Smooth muscle cell (in vitro differentiated cells): Measurements from ENCODE around the gene RAB35. TPM values are rescaled to one million over a fixed set of nuclear protein-coding genes. Genes with fewer than 3 reads are reported as not detected.

Experiments used
- DNase-seq: peaks from one replicate; lab custom pipeline; 2025; ENCODE audit not compliant: unreplicated experiment; lab: John Stamatoyannopoulos, UW
- H2AFZ ChIP-seq: fragments of 200-600 bp; sonication (generic); 2 replicates; pipeline ENCODE4 v1.6.0; 2016; ENCODE audit warnings: antibody characterized with exemption, low read depth, mild to moderate bottlenecking
- H3F3A ChIP-seq: fragments of 200-600 bp; sonication (generic); 2 replicates; pipeline ENCODE4 v1.6.0; 2017; ENCODE audit warnings: antibody characterized with exemption, low read depth
- H3K27ac ChIP-seq: fragments of 200-600 bp; sonication (generic); 2 replicates; pipeline ENCODE4 v1.5.1; 2016; ENCODE audit warnings: low read depth, mild to moderate bottlenecking
- H3K27me3 ChIP-seq: fragments of 200-600 bp; sonication (generic); 2 replicates; pipeline ENCODE4 v1.6.1; 2016; ENCODE audit warnings: low read depth, mild to moderate bottlenecking
- H3K36me3 ChIP-seq: fragments of 200-600 bp; sonication (generic); 2 replicates; pipeline ENCODE4 v1.5.1; 2016; ENCODE audit warnings: low read depth
- H3K4me1 ChIP-seq: fragments of 200-600 bp; sonication (generic); 2 replicates; pipeline ENCODE4 v1.5.1; 2016; ENCODE audit warnings: low read depth
- H3K4me2 ChIP-seq: fragments of 200-600 bp; sonication (generic); 2 replicates; pipeline ENCODE4 v1.6.0; 2016; ENCODE audit warnings: mild to moderate bottlenecking
- H3K4me3 ChIP-seq: fragments of 200-600 bp; sonication (generic); 2 replicates; pipeline ENCODE4 v1.5.1; 2016; ENCODE audit warnings: mild to moderate bottlenecking
- H3K79me2 ChIP-seq: fragments of 200-600 bp; sonication (generic); 2 replicates; pipeline ENCODE4 v1.6.0; 2016; ENCODE audit warnings: low read depth, mild to moderate bottlenecking
- H3K9ac ChIP-seq: fragments of 200-600 bp; sonication (generic); 2 replicates; pipeline ENCODE4 v1.6.0; 2016; ENCODE audit warnings: low read depth
- H3K9me3 ChIP-seq: fragments of 200-600 bp; sonication (generic); replicated peaks from 2 replicates; pipeline ENCODE4 v1.5.1; 2016; ENCODE audit warnings: low read depth
- H4K20me1 ChIP-seq: fragments of 200-600 bp; sonication (generic); 2 replicates; pipeline ENCODE4 v1.6.0; 2016; ENCODE audit warnings: low read depth
- WGBS: methylation state at CpG from one replicate; pipeline ENCODE4 v1.1.7; 2016; ENCODE audit warnings: low lambda C conversion rate; 5-methylcytosine and 5-hydroxymethylcytosine counted together
- polyA plus RNA-seq: library from polyadenylated mRNA; unstranded; fragments of >200 nt; fragmentation: Nextera tagmentation; extraction: Ambion mirVana; gene quantifications from 2 replicates; pipeline ENCODE4 v1.2.1, GENCODE V29; 2016
- total RNA-seq: library from RNA; depleted of rRNA; stranded (reverse); fragments of >200 nt; gene quantifications from 2 replicates; pipeline ENCODE4 v1.2.3, GENCODE V29; 2014
- TF ChIP-seq, protein P1 (sequence below): fragments of 200-600 bp; sonication (generic); IDR thresholded peaks from 2 replicates; pipeline ENCODE4 v1.5.1; 2017; ENCODE audit warnings: borderline replicate concordance, mild to moderate bottlenecking, antibody characterized with exemption; ENCODE audit not compliant: insufficient read depth, poor library complexity, severe bottlenecking

The RAB35 gene
- total and polyA plus RNA-seq, 2 experiments from 2014 or later: 19.1 to 19.3 TPM

DNA sequence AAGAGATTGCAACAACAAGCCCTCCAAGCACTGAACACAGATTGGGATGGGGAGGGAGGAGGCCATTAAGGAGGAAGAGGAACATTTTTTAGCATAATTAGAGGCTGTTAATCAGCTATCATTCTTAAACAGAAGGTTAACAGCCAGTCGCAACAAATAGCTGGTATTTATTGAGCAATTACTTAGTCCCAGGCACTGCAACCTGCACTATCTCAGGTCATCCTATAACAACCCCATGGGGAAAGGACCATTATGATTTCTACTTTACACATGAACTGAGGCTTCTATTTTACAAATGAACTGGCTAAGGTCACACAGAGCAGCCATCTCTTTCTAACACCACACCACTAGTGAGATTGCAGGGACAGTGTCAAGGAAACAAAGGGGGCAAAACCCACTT is 10.4 kb downstream of the RAB35 start:
- TF ChIP-seq, protein P1, sequence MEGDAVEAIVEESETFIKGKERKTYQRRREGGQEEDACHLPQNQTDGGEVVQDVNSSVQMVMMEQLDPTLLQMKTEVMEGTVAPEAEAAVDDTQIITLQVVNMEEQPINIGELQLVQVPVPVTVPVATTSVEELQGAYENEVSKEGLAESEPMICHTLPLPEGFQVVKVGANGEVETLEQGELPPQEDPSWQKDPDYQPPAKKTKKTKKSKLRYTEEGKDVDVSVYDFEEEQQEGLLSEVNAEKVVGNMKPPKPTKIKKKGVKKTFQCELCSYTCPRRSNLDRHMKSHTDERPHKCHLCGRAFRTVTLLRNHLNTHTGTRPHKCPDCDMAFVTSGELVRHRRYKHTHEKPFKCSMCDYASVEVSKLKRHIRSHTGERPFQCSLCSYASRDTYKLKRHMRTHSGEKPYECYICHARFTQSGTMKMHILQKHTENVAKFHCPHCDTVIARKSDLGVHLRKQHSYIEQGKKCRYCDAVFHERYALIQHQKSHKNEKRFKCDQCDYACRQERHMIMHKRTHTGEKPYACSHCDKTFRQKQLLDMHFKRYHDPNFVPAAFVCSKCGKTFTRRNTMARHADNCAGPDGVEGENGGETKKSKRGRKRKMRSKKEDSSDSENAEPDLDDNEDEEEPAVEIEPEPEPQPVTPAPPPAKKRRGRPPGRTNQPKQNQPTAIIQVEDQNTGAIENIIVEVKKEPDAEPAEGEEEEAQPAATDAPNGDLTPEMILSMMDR: no peak
- no peak for DNase-seq
- H3F3A ChIP-seq: no peaks in the 10 kb centered on the region
- H3K4me2 ChIP-seq: no peak overlapping the region
- no peak overlapping the region for H3K27ac ChIP-seq
- no peaks in the 10 kb centered on the region for H3K27me3 ChIP-seq
- WGBS: 88% methylated on average over 1 of the region's 1 CpG
- no peak overlapping the region for H3K4me3 ChIP-seq
- H2AFZ ChIP-seq: no peak overlapping the region
- H3K36me3 ChIP-seq: no peaks in the 10 kb centered on the region
- peaks cover 100% of the 10 kb centered on the region for H4K20me1 ChIP-seq
- peaks cover 80% of the 10 kb centered on the region for H3K79me2 ChIP-seq
- H3K4me1 ChIP-seq: no peaks in the 10 kb centered on the region
- no peaks in the 10 kb centered on the region for H3K9me3 ChIP-seq
- no peak overlapping the region for H3K9ac ChIP-seq

DNA sequence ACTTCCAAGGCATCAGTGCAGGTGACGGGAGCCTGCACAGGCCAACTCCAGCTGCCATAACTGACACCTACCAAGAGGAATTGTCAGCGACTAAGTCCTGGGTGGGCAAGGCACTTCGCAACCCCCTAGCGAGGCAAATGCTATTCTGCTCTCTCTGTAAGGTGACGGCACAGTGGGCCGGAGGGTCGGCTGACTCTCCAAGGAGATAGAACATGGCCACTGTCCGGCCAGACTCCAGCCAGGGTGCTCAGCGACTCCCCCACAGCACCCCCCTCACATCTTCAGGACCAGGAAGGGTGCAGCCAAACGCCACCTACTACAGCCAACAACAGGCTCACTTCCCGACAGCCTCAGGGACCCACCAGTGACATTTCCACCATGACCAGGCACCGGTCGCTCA is 13.2 kb downstream of the RAB35 start:
- 98% methylated on average over 13 of the region's 13 CpGs for WGBS
- H3K79me2 ChIP-seq: peaks cover 67% of the 10 kb centered on the region
- no peak overlapping the region for H3K4me3 ChIP-seq
- TF ChIP-seq, protein P1: no peak
- no peak overlapping the region for H3K27ac ChIP-seq
- H3K9ac ChIP-seq: no peak overlapping the region
- peaks cover 95% of the 10 kb centered on the region for H4K20me1 ChIP-seq
- no peaks in the 10 kb centered on the region for H3K9me3 ChIP-seq
- H3K4me1 ChIP-seq: no peaks in the 10 kb centered on the region
- H2AFZ ChIP-seq: no peak overlapping the region
- H3K27me3 ChIP-seq: no peaks in the 10 kb centered on the region
- no peak for DNase-seq
- H3K4me2 ChIP-seq: no peak overlapping the region
- no peaks in the 10 kb centered on the region for H3K36me3 ChIP-seq
- H3F3A ChIP-seq: no peaks in the 10 kb centered on the region

DNA sequence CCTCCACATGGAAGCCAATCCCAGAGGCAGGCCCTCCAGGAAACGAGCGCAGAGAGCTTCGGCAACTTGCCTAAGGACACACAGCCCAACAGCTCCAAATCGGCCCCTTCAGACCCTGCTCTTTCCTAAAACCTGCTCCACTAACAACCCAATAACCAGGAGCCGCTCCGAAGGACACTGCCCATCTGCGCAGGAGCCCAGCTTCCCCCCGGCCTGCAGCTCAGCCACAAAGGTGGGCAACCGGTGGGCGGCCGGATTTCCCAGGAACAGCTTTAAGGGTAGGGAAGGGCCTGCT is 13.6 kb downstream of the RAB35 start:
- no peaks in the 10 kb centered on the region for H3K27me3 ChIP-seq
- peaks cover 91% of the 10 kb centered on the region for H4K20me1 ChIP-seq
- H3F3A ChIP-seq: no peaks in the 10 kb centered on the region
- H3K9ac ChIP-seq: no peak overlapping the region
- WGBS: 97% methylated on average over 11 of the region's 11 CpGs
- no peak overlapping the region for H3K27ac ChIP-seq
- no peaks in the 10 kb centered on the region for H3K36me3 ChIP-seq
- H3K4me3 ChIP-seq: no peak overlapping the region
- TF ChIP-seq, protein P1: no peak
- no peaks in the 10 kb centered on the region for H3K9me3 ChIP-seq
- no peaks in the 10 kb centered on the region for H3K4me1 ChIP-seq
- DNase-seq: no peak
- no peak overlapping the region for H3K4me2 ChIP-seq
- H2AFZ ChIP-seq: no peak overlapping the region
- H3K79me2 ChIP-seq: peaks cover 63% of the 10 kb centered on the region

- TF ChIP-seq, protein P1: no peak
- Histone ChIP-seq H3K4me2 (no peak overlapping the region), H3K36me3 (no peaks in the 10 kb centered on the region), H3K9ac (no peak overlapping the region), H4K20me1 (peaks cover 86% of the 10 kb centered on the region), H3K4me3 (no peak overlapping the region), H3K9me3 (no peaks in the 10 kb centered on the region), H2AFZ (no peak overlapping the region), H3F3A (no peaks in the 10 kb centered on the region), H3K79me2 (peaks cover 58% of the 10 kb centered on the region), H3K27me3 (no peaks in the 10 kb centered on the region), H3K27ac (no peak overlapping the region), H3K4me1 (no peaks in the 10 kb centered on the region)
- DNase-seq: no peak
- WGBS: 97% methylated on average over 29 of the region's 30 CpGs
Observed at GRCh38 chr12:120102189-120103043, 14.1 kb downstream of the RAB35 start.
